Fibroblast of mammary gland (primary cell): ENCODE data around the gene MGMT.

ENCODE experiments used
- DNase-seq: peaks from one replicate; pipeline ENCODE4 v3.0.0-alpha.2; 2010; ENCODE audit warnings: low read depth
- H3K4me3 ChIP-seq: 2 replicates; pipeline ENCODE4 v1.5.1; 2011; ENCODE audit warnings: low read depth, mild to moderate bottlenecking, low read length, moderate library complexity; ENCODE audit not compliant: control insufficient read depth
- CTCF ChIP-seq: conservative IDR thresholded peaks from 2 replicates; pipeline ENCODE4 v1.5.1; 2011; ENCODE audit warnings: low read depth, low read length, inconsistent platforms; ENCODE audit not compliant: control insufficient read depth, insufficient read depth

The MGMT gene

GRCh38 chr10:129725011-129725410 lies 258.0 kb downstream of the MGMT start:
- no peak for TF ChIP-seq CTCF
- no peak overlapping the region for H3K4me3 ChIP-seq
- no peak for DNase-seq

- DNase-seq: no peak
- no peak overlapping the region for H3K4me3 ChIP-seq
- no peak for TF ChIP-seq CTCF
These were observed 258.4 kb downstream of the MGMT start for GRCh38 chr10:129725482-129725881.

GRCh38 chr10:129725890-129726631 lies 259.0 kb downstream of the MGMT start:
- DNase-seq: no peak
- no peak for TF ChIP-seq CTCF
- H3K4me3 ChIP-seq: no peak overlapping the region

- DNase-seq: no peak
- TF ChIP-seq CTCF: no peak
- H3K4me3 ChIP-seq: no peak overlapping the region
These were observed 260.0 kb downstream of the MGMT start for GRCh38 chr10:129727071-129727470.

GRCh38 chr10:129727495-129727894 lies 260.5 kb downstream of the MGMT start:
- TF ChIP-seq CTCF: no peak
- no peak overlapping the region for H3K4me3 ChIP-seq

GRCh38 chr10:129728246-129728820 lies 261.3 kb downstream of the MGMT start:
- no peak for TF ChIP-seq CTCF
- no peak for DNase-seq
- H3K4me3 ChIP-seq: no peak overlapping the region

More at GRCh38 chr10:129727495-129727894, 260.5 kb downstream of the MGMT start:
- DNase-seq: no peak
